SK-N-SH treated with all-trans-retinoic acid at 6 μM for 48 hours (cell line): Measurements from ENCODE around the gene PMEPA1.

ENCODE experiments used
- ATAC-seq: fragments of 200-7000 bp; cut with Tn5 transposase; 3 replicates; pipeline ENCODE4 v1.9.1; 2020; ENCODE audit warnings: mild to moderate bottlenecking, moderate library complexity
- ARNTL ChIP-seq: fragments of 450-650 bp; formaldehyde crosslinking; IDR thresholded peaks from 2 replicates; pipeline ENCODE4 v1.5.0; 2020; ENCODE audit warnings: low read depth, mild to moderate bottlenecking, moderate library complexity, borderline replicate concordance
- CSDC2 ChIP-seq: fragments of 250-450 bp; sonication (Bioruptor Pico); IDR thresholded peaks from 2 replicates; pipeline ENCODE4 v1.5.0; 2020; ENCODE audit warnings: mild to moderate bottlenecking, moderate library complexity
- ISL1 ChIP-seq: fragments of 250-450 bp; sonication (Bioruptor Pico); IDR thresholded peaks from 2 replicates; pipeline ENCODE4 v2.1.2; 2022; ENCODE audit warnings: mild to moderate bottlenecking, moderate library complexity
- OSR1 ChIP-seq: fragments of 250-450 bp; sonication (Bioruptor Pico); IDR thresholded peaks from 2 replicates; pipeline ENCODE4 v1.8.0; 2022; ENCODE audit warnings: moderate library complexity, mild to moderate bottlenecking, inconsistent platforms
- PATZ1 ChIP-seq: fragments of 250-450 bp; sonication (Bioruptor Pico); IDR thresholded peaks from 2 replicates; pipeline ENCODE4 v1.8.0; 2020; ENCODE audit warnings: mild to moderate bottlenecking, moderate library complexity, borderline replicate concordance
- POU6F1 ChIP-seq: fragments of 250-450 bp; sonication (Bioruptor Pico); IDR thresholded peaks from 2 replicates; pipeline ENCODE4 v1.8.0; 2021; ENCODE audit warnings: low read depth, mild to moderate bottlenecking, moderate library complexity, borderline replicate concordance
- PPARA ChIP-seq: fragments of 250-450 bp; sonication (Bioruptor Pico); IDR thresholded peaks from 2 replicates; pipeline ENCODE4 v1.5.0; 2020; ENCODE audit warnings: mild to moderate bottlenecking, borderline replicate concordance
- RARB ChIP-seq: fragments of 250-450 bp; sonication (Bioruptor Pico); IDR thresholded peaks from 2 replicates; pipeline ENCODE4 v1.8.0; 2021; ENCODE audit warnings: mild to moderate bottlenecking, moderate library complexity
- TOX ChIP-seq: fragments of 250-450 bp; sonication (Bioruptor Pico); IDR thresholded peaks from 2 replicates; pipeline ENCODE4 v1.8.0; 2021; ENCODE audit warnings: mild to moderate bottlenecking, moderate library complexity, borderline replicate concordance
- TSHZ2 ChIP-seq: fragments of 250-450 bp; sonication (Bioruptor Pico); IDR thresholded peaks from 2 replicates; pipeline ENCODE4 v1.5.0; 2020; ENCODE audit warnings: mild to moderate bottlenecking, moderate library complexity
- ZC3H10 ChIP-seq: fragments of 250-450 bp; sonication (Bioruptor Pico); IDR thresholded peaks from 2 replicates; pipeline ENCODE4 v1.5.1; 2021; ENCODE audit warnings: mild to moderate bottlenecking, moderate library complexity
- ZFP3 ChIP-seq: fragments of 250-450 bp; sonication (Bioruptor Pico); IDR thresholded peaks from 2 replicates; pipeline ENCODE4 v1.5.0; 2020; ENCODE audit warnings: mild to moderate bottlenecking, moderate library complexity
- ZFP30 ChIP-seq: fragments of 450-650 bp; formaldehyde crosslinking; IDR thresholded peaks from 2 replicates; pipeline ENCODE4 v1.5.0; 2022; ENCODE audit warnings: mild to moderate bottlenecking, moderate library complexity
- ZNF565 ChIP-seq: fragments of 450-650 bp; formaldehyde crosslinking; conservative IDR thresholded peaks from 2 replicates; pipeline ENCODE4 v1.5.0; 2020; ENCODE audit warnings: low read depth, mild to moderate bottlenecking, moderate library complexity
- ZNF70 ChIP-seq: fragments of 450-650 bp; formaldehyde crosslinking; IDR thresholded peaks from 2 replicates; pipeline ENCODE4 v1.5.0; 2020; ENCODE audit warnings: mild to moderate bottlenecking, moderate library complexity
- ZNF8 ChIP-seq: fragments of 450-650 bp; formaldehyde crosslinking; IDR thresholded peaks from 2 replicates; pipeline ENCODE4 v1.5.0; 2020; ENCODE audit warnings: mild to moderate bottlenecking, moderate library complexity

Gene PMEPA1

GRCh38 chr20:57697543-57697942 lies 12.3 kb downstream of the PMEPA1 start:
- no peak for ATAC-seq
- TF ChIP-seq PATZ1 (CRISPR knock-in tag) (no peak), TOX (CRISPR knock-in tag) (no peak)

- TF ChIP-seq ZFP3 (CRISPR knock-in tag): no peak
- no peak for TF ChIP-seq POU6F1
- no peak for TF ChIP-seq ZNF8 (CRISPR knock-in tag)
- no peak for TF ChIP-seq TSHZ2
- no peak for TF ChIP-seq ARNTL (CRISPR knock-in tag)
- no peak for TF ChIP-seq ZFP30 (CRISPR knock-in tag)
- TF ChIP-seq PPARA (CRISPR knock-in tag): no peak
- TF ChIP-seq CSDC2 (CRISPR knock-in tag): no peak
- TF ChIP-seq ZNF70 (CRISPR knock-in tag): no peak
- TF ChIP-seq TOX (CRISPR knock-in tag): no peak
- no peak for TF ChIP-seq RARB
- no peak for TF ChIP-seq OSR1 (CRISPR knock-in tag)
Observed at GRCh38 chr20:57696401-57696961, 13.3 kb downstream of the PMEPA1 start.

GRCh38 chr20:57695940-57696339 lies 13.9 kb downstream of the PMEPA1 start:
- no peak for ATAC-seq
- TF ChIP-seq POU6F1 (no peak), ZFP30 (CRISPR knock-in tag) (no peak), ZC3H10 (CRISPR knock-in tag) (no peak), RARB (no peak), ZNF70 (CRISPR knock-in tag) (no peak), ISL1 (CRISPR knock-in tag) (no peak), TOX (CRISPR knock-in tag) (no peak), ZFP3 (CRISPR knock-in tag) (no peak), ARNTL (CRISPR knock-in tag) (no peak)

More at GRCh38 chr20:57696401-57696961, 13.3 kb downstream of the PMEPA1 start:
- ATAC-seq: no peak

GRCh38 chr20:57695012-57695411 lies 14.8 kb downstream of the PMEPA1 start:
- TF ChIP-seq TSHZ2 (no peak), ZFP30 (CRISPR knock-in tag) (no peak), TOX (CRISPR knock-in tag) (no peak), RARB (no peak), PATZ1 (CRISPR knock-in tag) (no peak), ZNF565 (no peak), CSDC2 (CRISPR knock-in tag) (no peak), ZNF70 (CRISPR knock-in tag) (no peak)
- ATAC-seq: no peak
